A549 treated with ZK216348 at 1 μM for 4 hours (cell line): ENCODE results near the gene SCAF4. TPM values are rescaled to one million over a fixed set of nuclear protein-coding genes. Genes with fewer than 3 reads are reported as not detected.

Experiments
- total RNA-seq: library from RNA; stranded (reverse); fragments of 200-300 nt; extraction: Qiagen RNA extraction; gene quantifications from 5 replicates; pipeline ENCODE4 v1.2.3, GENCODE V29; 2022; ENCODE audit warnings: low read depth

SCAF4 gene, protein sequence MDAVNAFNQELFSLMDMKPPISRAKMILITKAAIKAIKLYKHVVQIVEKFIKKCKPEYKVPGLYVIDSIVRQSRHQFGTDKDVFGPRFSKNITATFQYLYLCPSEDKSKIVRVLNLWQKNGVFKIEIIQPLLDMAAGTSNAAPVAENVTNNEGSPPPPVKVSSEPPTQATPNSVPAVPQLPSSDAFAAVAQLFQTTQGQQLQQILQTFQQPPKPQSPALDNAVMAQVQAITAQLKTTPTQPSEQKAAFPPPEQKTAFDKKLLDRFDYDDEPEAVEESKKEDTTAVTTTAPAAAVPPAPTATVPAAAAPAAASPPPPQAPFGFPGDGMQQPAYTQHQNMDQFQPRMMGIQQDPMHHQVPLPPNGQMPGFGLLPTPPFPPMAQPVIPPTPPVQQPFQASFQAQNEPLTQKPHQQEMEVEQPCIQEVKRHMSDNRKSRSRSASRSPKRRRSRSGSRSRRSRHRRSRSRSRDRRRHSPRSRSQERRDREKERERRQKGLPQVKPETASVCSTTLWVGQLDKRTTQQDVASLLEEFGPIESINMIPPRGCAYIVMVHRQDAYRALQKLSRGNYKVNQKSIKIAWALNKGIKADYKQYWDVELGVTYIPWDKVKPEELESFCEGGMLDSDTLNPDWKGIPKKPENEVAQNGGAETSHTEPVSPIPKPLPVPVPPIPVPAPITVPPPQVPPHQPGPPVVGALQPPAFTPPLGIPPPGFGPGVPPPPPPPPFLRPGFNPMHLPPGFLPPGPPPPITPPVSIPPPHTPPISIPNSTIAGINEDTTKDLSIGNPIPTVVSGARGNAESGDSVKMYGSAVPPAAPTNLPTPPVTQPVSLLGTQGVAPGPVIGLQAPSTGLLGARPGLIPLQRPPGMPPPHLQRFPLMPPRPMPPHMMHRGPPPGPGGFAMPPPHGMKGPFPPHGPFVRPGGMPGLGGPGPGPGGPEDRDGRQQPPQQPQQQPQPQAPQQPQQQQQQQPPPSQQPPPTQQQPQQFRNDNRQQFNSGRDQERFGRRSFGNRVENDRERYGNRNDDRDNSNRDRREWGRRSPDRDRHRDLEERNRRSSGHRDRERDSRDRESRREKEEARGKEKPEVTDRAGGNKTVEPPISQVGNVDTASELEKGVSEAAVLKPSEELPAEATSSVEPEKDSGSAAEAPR
- 17.5 to 21.9 TPM (median 18.8 TPM) in 5 replicates for total RNA-seq

DNA sequence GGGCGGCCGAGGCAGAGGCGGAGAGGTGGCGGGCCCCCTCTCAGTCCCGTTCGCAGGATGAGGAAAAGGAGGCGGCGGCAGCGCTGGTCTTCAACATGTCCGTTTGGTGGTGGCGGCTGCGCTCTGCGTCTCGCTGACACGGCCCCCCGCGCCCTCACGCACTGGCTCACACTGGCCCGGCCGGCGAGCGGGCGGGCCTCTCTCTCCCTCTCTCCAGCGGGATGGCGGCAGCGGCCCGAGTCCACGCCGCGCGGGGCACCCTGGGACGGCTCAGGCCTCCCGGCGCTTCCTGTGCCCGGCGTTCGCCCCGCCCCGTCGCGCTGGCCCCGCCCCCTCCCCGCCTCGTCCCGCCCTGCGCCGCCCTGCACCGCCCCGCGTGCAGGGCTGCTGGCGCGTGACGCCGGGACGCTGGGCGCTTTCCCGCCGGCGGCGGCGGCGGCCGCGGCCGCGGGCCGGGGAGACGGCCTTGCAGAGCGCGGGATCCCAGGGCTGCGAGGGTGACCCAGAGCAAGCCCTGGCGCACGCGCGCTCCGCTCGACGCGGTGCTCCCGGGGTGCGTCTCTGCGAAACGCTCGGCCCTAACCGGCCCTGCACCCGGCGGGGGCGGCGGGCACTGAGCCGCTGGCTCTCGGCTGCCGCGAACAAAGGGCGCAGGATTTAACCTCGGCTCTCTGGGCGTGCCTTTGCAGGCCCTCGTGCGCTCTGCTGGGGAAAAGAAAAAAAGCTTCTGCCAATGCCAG lies at the start of gene SCAF4:
SCAF4 (minus strand) TSS at position 262 of the 740 bp plus-strand sequence. CDS start 426 bp downstream, outside the sequence.

GRCh38 chr21:31659536-31660258 lies 72.2 kb downstream of the SCAF4 start, which contains the start of gene SOD1:
TSS of gene SOD1 (plus strand) at chr21:31659693. CDS start at chr21:31659770, 77 bp downstream.

Other genes starting within 250 kb of the SCAF4 start
- 360 to 467 TPM (median 384 TPM) in 5 replicates for gene SOD1, start 72.4 kb downstream of the SCAF4 start, total RNA-seq
- gene HUNK, start 140.9 kb upstream of the SCAF4 start, total RNA-seq: 1.2 to 2.6 TPM (median 1.4 TPM) in 5 replicates